NCI-H1092 (cell line): ENCODE results near the gene SMURF2.
"Not testable (repeated sequence)": the region's sequence is repeated elsewhere in the genome, so short reads cannot be mapped to it uniquely, and the experiment has no call there.

Experiments
- DNase-seq: peaks from one replicate; lab custom pipeline; 2025; lab: John Stamatoyannopoulos, UW

Gene SMURF2

DNA sequence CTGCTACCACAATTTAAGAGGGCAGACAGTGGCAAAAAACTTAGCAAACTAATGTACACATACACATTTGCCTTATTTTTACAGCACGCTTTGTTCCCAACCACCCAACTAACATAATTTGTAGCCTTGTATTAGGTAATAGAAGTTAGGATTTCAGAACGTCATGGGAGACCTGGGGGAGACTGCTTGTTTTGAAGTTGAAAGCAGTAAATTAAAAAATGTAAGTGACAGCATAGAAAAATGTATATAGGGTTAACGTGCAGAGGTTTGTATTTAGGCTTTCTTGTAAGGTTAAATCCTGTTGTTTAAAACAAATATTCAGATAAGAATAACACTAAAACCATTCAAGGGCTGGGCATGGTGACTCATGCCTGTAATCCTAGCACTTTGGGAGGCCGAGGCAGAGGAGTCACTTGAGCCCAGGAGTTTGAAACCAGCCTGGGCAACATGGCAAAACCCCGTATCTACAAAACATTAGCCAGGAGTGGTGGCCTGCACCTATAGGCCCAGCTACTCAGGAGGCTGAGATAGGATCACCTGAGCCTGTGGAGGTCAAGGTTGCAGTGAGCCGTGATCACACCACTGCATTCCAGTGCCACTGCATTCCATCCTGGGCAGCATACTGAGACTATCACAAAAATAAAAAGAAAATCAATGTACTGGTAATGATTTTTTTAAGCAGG, 2.3 kb upstream of the SMURF2 start:
- not testable (repeated sequence) for DNase-seq

DNA sequence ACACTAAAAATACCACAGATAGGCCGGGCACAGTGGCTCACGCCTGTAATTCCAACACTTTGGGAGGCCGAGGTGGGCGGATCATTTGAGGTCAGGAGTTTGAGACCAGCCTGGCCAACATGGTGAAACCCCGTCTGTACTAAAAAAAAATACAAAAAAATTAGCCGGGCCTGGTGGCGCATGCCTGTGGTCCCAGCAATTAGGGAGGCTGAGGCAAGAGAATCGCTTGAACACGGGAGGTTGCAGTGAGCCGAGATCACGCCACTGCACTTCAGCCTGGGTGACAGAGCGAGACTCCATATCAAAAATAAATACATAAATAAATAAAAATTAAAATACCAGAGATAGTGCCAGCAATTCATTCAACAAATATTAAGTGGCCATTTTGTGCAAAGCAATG, 1.7 kb upstream of the SMURF2 start:
- DNase-seq, result not testable (repeated sequence)

- DNase-seq, result no peak
Observed at GRCh38 chr17:64662774-64663367, 764 bp upstream of the SMURF2 start.

GRCh38 chr17:64661726-64661975, 456 bp downstream of the SMURF2 start:
- no peak for DNase-seq

DNA sequence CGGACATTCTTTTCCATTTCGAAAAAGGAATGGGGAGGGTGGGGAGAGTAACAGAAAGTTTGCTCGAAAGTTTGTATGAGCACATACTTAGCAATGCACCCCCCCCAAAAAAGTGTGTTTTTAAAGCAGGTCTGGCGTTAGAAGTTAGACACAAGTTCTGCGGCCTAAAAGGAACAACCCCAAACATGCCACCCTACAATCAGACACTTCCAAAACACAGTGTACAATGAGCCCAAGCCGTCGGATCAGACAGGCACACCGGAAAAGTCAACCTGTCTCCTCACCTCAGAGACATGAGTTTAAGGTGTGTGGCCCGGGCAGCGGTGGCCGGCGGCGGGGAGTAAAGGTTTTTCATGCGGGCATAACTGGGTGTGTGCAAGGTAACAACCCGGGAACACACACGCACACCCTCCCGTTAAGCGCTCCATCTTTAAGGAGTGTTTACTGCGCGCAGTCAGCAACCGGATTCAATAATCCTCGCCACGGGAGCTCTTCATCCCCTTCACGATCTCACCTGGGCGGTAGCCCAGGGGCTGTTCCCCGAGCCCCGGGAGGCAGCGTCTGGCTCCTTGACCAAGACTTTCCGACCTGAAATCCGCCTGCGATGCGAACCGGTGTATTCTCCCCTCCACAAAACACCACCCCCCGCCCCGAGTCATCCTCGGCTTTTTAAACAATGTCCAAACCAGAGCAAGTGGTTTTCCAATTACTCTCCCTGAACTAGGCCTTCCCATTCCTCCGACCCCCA, 955 bp downstream of the SMURF2 start:
- not testable (repeated sequence) for DNase-seq

- not testable (repeated sequence) for DNase-seq
Observed at GRCh38 chr17:64660195-64660977, 1.7 kb downstream of the SMURF2 start.

DNA sequence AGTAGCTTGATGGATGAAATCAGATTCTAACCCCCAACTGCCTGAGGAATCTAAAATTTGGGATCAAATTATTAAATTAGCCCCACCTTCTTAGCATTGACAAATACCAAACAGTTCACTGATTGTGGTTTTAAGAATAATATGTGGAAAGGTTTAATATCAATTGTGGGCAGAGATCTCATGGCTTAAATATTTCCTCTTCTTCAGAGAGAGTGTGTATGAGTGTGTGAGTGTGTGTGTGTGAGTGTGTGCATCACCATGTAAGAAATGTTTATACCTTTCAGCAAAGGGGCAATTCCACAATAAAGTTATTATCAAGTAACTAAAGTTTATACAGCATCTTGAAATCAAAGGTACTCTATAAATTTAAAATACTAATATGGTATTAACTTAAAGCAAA, 3.2 kb downstream of the SMURF2 start:
- DNase-seq, result no peak

- DNase-seq, result no peak
Observed at GRCh38 chr17:64657610-64658125, 4.4 kb downstream of the SMURF2 start.

- DNase-seq, result no peak
Observed at GRCh38 chr17:64655704-64656103, 6.4 kb downstream of the SMURF2 start.

DNA sequence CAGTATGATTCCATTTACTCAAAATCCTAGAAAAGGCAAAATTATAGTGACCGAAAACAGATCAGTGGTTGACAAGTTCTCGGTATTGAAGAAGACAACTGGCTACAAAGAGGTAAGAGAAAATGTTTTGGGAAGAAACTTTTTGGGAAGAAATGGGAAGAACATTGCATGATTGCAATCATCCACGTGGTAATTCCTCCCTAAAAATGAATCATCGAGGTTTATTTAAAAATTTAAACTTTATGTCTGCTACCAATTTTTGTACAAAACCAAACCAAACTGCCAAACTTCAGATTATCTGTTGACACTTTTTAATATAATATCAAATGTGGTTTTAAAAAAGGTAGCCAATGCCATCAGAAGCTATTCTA, 8.1 kb downstream of the SMURF2 start:
- DNase-seq, result no peak

DNA sequence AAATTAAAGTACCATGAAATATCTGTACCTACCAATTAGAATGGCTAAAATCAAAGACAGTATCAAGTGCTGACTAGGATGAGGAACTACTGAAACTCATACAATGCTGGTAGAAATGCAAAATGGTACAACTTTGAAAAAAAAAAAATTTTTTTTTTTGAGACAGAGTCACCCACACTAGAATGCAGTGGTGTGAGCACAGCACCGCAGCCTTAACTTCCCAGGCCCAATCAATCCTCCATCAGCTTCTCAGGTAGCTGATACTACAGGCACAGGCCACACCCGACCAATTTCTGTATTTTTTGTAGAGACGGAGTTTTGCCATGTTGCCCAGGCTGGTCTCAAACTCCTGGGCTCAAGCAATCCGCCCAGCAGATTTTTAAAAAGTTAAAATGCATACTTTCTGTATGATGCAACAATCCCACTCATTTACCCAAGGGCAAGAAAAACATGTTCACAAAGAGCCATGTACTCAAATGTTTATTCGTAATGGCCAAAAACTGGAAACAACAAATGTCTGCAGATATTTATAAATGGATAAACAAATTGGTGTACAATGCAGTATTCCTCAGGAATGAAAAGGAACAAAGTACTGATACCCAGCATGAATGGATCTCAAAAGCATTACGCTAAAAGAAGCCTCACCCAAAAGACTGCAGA, 8.7 kb downstream of the SMURF2 start:
- DNase-seq, result no peak

DNA sequence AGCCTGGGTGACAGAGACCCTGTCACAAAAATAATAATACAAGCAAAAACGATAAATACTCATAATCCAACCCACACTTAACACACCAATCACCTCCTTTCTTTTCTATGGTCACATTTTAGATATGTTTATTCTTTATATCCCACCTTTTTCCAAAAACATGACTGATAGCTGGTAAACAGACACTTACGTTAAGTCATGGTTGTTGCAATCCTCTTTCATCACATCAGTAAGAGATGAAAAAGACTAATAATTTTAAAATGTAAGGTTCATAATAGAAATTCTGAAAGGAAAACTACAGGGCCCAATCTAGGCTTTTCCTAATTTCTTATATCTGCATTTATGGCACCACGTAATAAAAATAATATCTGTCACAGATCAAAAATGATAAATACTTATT, 10.2 kb downstream of the SMURF2 start:
- no peak for DNase-seq

DNA sequence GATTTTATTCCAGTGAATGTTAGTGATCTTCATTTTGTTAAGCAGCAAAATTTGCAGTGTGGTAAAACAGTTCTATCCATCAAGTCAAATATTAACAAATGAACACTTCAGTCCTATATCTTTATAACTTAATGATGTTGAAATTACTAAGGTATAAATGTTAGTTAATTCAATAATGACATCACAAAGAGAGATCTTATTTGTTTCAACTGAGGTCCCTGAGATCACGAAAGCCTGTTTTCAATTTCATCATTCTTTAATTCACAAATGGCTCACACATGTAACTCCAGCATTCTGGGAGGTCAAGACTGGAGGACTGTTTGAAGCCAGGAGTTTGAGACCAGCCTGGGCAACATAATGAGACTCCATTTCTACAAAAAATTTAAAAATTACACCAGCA, 13.9 kb downstream of the SMURF2 start:
- DNase-seq, result no peak

GRCh38 chr17:64647817-64648216, 14.3 kb downstream of the SMURF2 start:
- DNase-seq, result no peak

- no peak for DNase-seq
Observed at GRCh38 chr17:64639516-64639915, 22.6 kb downstream of the SMURF2 start.

GRCh38 chr17:64638552-64639203, 23.4 kb downstream of the SMURF2 start:
- DNase-seq, result no peak

- DNase-seq, result no peak
Observed at GRCh38 chr17:64635647-64636305, 26.3 kb downstream of the SMURF2 start.

- DNase-seq, result no peak
Observed at GRCh38 chr17:64634218-64634617, 27.9 kb downstream of the SMURF2 start.

DNA sequence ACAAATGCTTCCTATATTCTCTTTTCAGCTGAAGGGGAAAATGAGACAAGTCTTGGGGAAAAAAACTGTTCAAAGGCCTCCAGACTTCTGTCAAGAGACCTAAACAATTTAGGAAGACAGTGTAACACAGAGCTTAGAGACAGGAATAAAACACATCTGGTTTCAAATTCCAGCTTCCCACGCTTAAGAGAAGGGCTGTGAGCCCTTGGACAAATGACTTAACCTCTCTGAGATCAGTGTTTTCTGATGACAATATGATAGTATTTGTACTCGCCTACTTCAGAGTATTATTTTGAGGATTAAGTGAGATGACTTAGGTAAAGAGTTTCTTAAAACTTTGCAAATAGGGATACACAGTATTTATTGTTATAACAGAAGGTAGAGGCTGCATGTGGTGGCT, 29.5 kb downstream of the SMURF2 start:
- DNase-seq, result no peak

GRCh38 chr17:64632194-64632593, 29.9 kb downstream of the SMURF2 start:
- DNase-seq, result no peak
